ENCODE measurements around the gene HDDC3. TPM values are rescaled to one million over a fixed set of nuclear protein-coding genes. Genes with fewer than 3 reads are reported as not detected.

HDDC3 gene
- polyA plus RNA-seq, 1 donor (not counting 4 experiments of a cell fraction or from before 2014, with no cell fraction given): 11.8 TPM

DNA sequence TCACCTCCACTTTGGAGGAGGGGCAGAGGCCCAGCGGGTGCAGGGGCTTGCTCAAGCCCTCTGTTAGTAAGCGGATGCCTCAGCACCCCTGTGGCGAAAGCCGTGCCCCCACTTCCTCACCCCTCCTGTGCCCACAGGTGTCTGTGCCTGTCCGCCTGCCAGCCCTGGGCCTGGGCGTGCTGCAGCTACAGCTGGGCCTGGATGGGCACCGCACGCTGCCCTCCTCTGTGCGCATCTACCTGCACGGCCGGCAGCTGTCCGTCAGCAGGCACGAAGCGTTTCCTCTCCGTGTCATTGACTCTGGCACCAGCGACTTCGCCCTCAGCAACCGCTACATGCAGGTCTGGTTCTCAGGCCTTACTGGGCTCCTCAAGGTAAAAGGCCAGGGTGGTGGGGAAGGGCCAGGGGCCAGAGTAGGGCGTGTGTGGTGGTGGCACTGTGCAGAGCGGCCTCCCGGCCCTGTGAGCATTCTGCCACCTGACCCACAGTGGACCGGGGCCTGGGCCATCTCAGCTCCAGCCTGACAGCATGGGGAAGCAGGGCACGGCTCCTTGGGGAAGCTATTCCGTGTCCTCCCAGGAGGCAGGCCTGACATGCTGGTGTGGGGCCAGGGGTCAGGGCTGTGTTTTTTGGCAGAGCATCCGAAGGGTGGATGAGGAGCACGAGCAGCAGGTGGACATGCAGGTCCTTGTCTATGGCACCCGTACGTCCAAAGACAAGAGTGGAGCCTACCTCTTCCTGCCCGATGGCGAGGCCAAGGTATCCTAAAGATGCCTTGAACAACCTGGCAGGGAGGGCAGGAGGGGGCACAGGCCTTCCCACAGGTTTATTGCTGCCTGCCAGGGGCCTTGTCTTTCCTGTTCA is 20.2 kb downstream of the HDDC3 start:
- no peaks in the 10 kb centered on the region for H3K27me3 ChIP-seq (ENCODE audit: control insufficient read depth, extremely low read depth, insufficient read depth, low read length)
- H3K27ac ChIP-seq (ENCODE audit: control insufficient read depth, insufficient read depth, low read length): no peak overlapping the region
- FAIRE-seq: no peak
- DNase-seq (ENCODE audit: low read depth, low spot score): no peak
- no peak overlapping the region for H3K9ac ChIP-seq (ENCODE audit: control insufficient read depth, extremely low read depth, insufficient read depth, low read length)
- TF ChIP-seq, protein P1, sequence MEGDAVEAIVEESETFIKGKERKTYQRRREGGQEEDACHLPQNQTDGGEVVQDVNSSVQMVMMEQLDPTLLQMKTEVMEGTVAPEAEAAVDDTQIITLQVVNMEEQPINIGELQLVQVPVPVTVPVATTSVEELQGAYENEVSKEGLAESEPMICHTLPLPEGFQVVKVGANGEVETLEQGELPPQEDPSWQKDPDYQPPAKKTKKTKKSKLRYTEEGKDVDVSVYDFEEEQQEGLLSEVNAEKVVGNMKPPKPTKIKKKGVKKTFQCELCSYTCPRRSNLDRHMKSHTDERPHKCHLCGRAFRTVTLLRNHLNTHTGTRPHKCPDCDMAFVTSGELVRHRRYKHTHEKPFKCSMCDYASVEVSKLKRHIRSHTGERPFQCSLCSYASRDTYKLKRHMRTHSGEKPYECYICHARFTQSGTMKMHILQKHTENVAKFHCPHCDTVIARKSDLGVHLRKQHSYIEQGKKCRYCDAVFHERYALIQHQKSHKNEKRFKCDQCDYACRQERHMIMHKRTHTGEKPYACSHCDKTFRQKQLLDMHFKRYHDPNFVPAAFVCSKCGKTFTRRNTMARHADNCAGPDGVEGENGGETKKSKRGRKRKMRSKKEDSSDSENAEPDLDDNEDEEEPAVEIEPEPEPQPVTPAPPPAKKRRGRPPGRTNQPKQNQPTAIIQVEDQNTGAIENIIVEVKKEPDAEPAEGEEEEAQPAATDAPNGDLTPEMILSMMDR (optimal IDR thresholded peaks at IDR 0.05 in 1 of 3, IDR thresholded peaks at IDR 0.05 in 1 of 3, conservative IDR thresholded peaks at IDR 0.05 in 1 of 3; ENCODE audit: extremely low read depth in 1 of 3, insufficient read depth in 2 of 3, low read length in 3 of 3): no peak
- no peak for TF ChIP-seq EZH2 (IDR thresholded peaks at IDR 0.05; ENCODE audit: low read length)
- no peaks in the 10 kb centered on the region for H4K20me1 ChIP-seq (ENCODE audit: control insufficient read depth, extremely low read depth, insufficient read depth, low read length)
- no peaks in the 10 kb centered on the region for H3K4me1 ChIP-seq (ENCODE audit: control insufficient read depth, extremely low read depth, insufficient read depth, low read length)
- H3K9me3 ChIP-seq (ENCODE audit: control insufficient read depth, low read depth, low read length): no peaks in the 10 kb centered on the region
- H3K4me3 ChIP-seq (ENCODE audit: control insufficient read depth in 2 of 3, extremely low read depth in 1 of 3, insufficient read depth in 2 of 3, low read depth in 1 of 3, low read length in 3 of 3): no peak overlapping the region
- H3K79me2 ChIP-seq (ENCODE audit: control insufficient read depth, insufficient read depth, low read length): no peaks in the 10 kb centered on the region
- H3K9me1 ChIP-seq (ENCODE audit: control insufficient read depth, extremely low read depth, insufficient read depth, low read length): no peaks in the 10 kb centered on the region
- H3K36me3 ChIP-seq (ENCODE audit: control insufficient read depth in 2 of 2, extremely low read depth in 1 of 2, insufficient read depth in 2 of 2, low read length in 2 of 2): peaks cover 7 to 12% of the 10 kb centered on the region in 2 experiments
- dilution Hi-C loops (cut with MboI; ENCODE audit: extremely low pct_ligation_motif_present, low sequenced_read_pairs): no loop called here
- H2AFZ ChIP-seq (ENCODE audit: control insufficient read depth, low read length): no peak overlapping the region
- H3K4me2 ChIP-seq (ENCODE audit: control insufficient read depth, extremely low read depth, insufficient read depth, low read depth, low read length): no peak overlapping the region

DNA sequence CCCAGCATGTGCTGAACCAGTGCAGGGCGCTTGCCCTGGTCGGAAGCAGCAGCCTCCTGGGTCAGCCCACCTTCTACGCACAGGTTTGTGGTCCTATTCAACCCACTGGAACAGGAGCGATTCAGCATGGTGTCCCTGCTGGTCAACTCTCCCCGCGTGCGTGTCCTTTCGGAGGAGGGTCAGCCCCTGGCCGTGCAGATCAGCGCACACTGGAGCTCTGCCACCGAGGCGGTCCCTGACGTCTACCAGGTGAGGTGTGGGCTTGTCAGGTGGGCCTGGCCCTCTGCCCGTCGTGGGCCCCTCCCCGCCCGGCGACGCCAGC is 21.1 kb downstream of the HDDC3 start:
- no peak overlapping the region for H3K9ac ChIP-seq (ENCODE audit: control insufficient read depth, extremely low read depth, insufficient read depth, low read length)
- DNase-seq (ENCODE audit: low read depth, low spot score): no peak
- peaks cover 7 to 15% of the 10 kb centered on the region in 2 experiments for H3K36me3 ChIP-seq (ENCODE audit: control insufficient read depth in 2 of 2, extremely low read depth in 1 of 2, insufficient read depth in 2 of 2, low read length in 2 of 2)
- dilution Hi-C loops (cut with MboI; ENCODE audit: extremely low pct_ligation_motif_present, low sequenced_read_pairs): no loop called here
- no peak overlapping the region for H3K4me3 ChIP-seq (ENCODE audit: control insufficient read depth in 2 of 3, extremely low read depth in 1 of 3, insufficient read depth in 2 of 3, low read depth in 1 of 3, low read length in 3 of 3)
- no peaks in the 10 kb centered on the region for H3K9me3 ChIP-seq (ENCODE audit: control insufficient read depth, low read depth, low read length)
- no peaks in the 10 kb centered on the region for H3K27me3 ChIP-seq (ENCODE audit: control insufficient read depth, extremely low read depth, insufficient read depth, low read length)
- H2AFZ ChIP-seq (ENCODE audit: control insufficient read depth, low read length): no peak overlapping the region
- H4K20me1 ChIP-seq (ENCODE audit: control insufficient read depth, extremely low read depth, insufficient read depth, low read length): no peaks in the 10 kb centered on the region
- H3K27ac ChIP-seq (ENCODE audit: control insufficient read depth, insufficient read depth, low read length): no peak overlapping the region
- no peak overlapping the region for H3K4me2 ChIP-seq (ENCODE audit: control insufficient read depth, extremely low read depth, insufficient read depth, low read depth, low read length)
- H3K4me1 ChIP-seq (ENCODE audit: control insufficient read depth, extremely low read depth, insufficient read depth, low read length): no peaks in the 10 kb centered on the region
- H3K79me2 ChIP-seq (ENCODE audit: control insufficient read depth, insufficient read depth, low read length): no peaks in the 10 kb centered on the region
- no peak for TF ChIP-seq EZH2 (IDR thresholded peaks at IDR 0.05; ENCODE audit: low read length)
- TF ChIP-seq, protein P1 (optimal IDR thresholded peaks at IDR 0.05 in 1 of 3, IDR thresholded peaks at IDR 0.05 in 1 of 3, conservative IDR thresholded peaks at IDR 0.05 in 1 of 3; ENCODE audit: extremely low read depth in 1 of 3, insufficient read depth in 2 of 3, low read length in 3 of 3): no peak
- no peak for FAIRE-seq
- H3K9me1 ChIP-seq (ENCODE audit: control insufficient read depth, extremely low read depth, insufficient read depth, low read length): no peaks in the 10 kb centered on the region
